ENCODE data around the gene SLC44A1. TPM values are rescaled to one million over a fixed set of nuclear protein-coding genes. Genes with fewer than 3 reads are reported as not detected.
A peak's percentile ranks its signal among the peaks of the same experiment; 100 is the strongest.

Gene SLC44A1
- polyA plus RNA-seq (2011; rRNA removed) (6.6 and 15.3 TPM in 2 replicates), polyA minus RNA-seq (2011; rRNA and poly(A)+ RNA removed) (16.0 and 24.2 TPM in 2 replicates)

DNA sequence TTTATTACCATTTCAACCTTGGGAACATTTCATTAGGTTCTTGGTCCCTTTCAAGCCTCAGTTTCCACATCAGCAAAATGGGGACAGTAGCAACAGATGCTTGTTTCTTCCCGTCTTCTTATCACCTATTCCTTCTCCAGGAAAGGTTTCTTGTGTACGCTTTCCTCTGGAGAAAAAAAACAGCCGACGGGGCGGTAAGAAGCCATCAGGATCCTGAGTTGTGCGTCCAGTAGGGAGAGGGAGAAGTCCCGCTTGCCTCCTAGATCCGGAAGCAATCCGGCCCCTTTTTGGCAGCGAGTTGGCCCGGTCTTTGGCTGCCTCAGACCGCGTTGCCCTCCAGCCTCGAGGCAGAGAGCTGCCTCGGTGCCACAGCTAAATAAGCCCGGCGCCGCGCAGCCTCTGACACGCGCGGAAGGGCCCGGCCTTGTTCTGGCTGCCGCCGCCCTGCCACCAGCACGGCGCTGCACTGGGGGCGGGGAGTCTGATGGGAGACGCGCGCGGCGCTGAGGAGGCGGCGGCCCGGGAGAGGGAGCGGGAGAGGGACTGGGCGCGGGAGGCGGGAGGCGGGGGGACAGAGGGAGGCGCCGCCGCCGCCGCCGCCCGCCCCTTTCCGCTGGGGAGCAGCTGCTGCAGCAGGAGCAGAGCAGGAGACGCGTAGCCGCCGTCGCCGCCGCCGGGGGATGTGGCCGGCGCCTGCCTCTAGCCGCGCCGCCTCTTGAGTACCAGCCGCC is at the start of gene SLC44A1:
Gene SLC44A1 (plus strand): TSS at position 649 of the 731 bp plus-strand sequence. CDS start 218 bp downstream, outside the sequence.
- CTCF ChIA-PET = interaction anchor here (0.6 to 2.6 kb wide), 8 partner anchors 31 to 1929 kb away, joined by 3 to 7 read pairs (median 3); no protein-coding TSS in a partner anchor
- TF ChIP-seq, protein P1, sequence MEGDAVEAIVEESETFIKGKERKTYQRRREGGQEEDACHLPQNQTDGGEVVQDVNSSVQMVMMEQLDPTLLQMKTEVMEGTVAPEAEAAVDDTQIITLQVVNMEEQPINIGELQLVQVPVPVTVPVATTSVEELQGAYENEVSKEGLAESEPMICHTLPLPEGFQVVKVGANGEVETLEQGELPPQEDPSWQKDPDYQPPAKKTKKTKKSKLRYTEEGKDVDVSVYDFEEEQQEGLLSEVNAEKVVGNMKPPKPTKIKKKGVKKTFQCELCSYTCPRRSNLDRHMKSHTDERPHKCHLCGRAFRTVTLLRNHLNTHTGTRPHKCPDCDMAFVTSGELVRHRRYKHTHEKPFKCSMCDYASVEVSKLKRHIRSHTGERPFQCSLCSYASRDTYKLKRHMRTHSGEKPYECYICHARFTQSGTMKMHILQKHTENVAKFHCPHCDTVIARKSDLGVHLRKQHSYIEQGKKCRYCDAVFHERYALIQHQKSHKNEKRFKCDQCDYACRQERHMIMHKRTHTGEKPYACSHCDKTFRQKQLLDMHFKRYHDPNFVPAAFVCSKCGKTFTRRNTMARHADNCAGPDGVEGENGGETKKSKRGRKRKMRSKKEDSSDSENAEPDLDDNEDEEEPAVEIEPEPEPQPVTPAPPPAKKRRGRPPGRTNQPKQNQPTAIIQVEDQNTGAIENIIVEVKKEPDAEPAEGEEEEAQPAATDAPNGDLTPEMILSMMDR (IDR thresholded peaks at IDR 0.05; ENCODE audit: insufficient read depth, low read depth, low read length) = no peak
- H3K27me3 ChIP-seq (ENCODE audit: control insufficient read depth, insufficient read depth, low read length) = no peaks in the 10 kb centered on the region; the same call in 1 of the 2 replicates
- H3K36me3 ChIP-seq (ENCODE audit: control insufficient read depth, insufficient read depth, low read length) = no peaks in the 10 kb centered on the region
- POLR2A ChIA-PET = interaction anchor here (0.6 kb wide), 1 partner anchor 317 kb away, joined by 3 read pairs; no protein-coding TSS in a partner anchor
- peak; percentile 58 for DNase-seq (ENCODE audit: low read depth)
- peak within 1 kb of the TSS; percentile 92 for H3K4me3 ChIP-seq (ENCODE audit: low read depth, low read length)

DNA sequence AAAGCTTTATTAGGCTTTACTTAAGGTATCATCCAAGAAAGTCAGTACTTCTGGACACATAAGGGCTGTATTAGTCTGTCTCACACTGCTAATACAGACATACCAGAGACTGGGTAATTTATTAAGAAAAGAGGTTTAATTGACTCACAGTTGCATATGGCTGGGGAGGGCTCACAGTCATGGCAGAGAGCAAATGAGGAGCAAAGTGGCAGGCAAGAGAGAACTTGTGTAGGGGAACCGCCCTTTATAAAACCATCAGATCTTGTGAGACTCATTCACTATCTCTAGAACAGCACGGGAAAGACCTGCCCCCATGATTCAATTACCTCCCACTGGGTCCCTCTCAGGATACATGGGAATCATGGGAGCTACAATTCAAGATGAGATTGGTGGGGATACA is 49.2 kb upstream of the SLC44A1 start:
- no peaks in the 10 kb centered on the region for H3K36me3 ChIP-seq (ENCODE audit: control insufficient read depth, insufficient read depth, low read length)
- CTCF ChIA-PET = no interaction called here
- no peaks in the 10 kb centered on the region for H3K27me3 ChIP-seq (ENCODE audit: control insufficient read depth, insufficient read depth, low read length)
- DNase-seq (ENCODE audit: low read depth) = no peak
- POLR2A ChIA-PET = no interaction called here
- no peak overlapping the region for H3K4me3 ChIP-seq (ENCODE audit: low read depth, low read length)
- TF ChIP-seq, protein P1 (IDR thresholded peaks at IDR 0.05; ENCODE audit: insufficient read depth, low read depth, low read length) = no peak

DNA sequence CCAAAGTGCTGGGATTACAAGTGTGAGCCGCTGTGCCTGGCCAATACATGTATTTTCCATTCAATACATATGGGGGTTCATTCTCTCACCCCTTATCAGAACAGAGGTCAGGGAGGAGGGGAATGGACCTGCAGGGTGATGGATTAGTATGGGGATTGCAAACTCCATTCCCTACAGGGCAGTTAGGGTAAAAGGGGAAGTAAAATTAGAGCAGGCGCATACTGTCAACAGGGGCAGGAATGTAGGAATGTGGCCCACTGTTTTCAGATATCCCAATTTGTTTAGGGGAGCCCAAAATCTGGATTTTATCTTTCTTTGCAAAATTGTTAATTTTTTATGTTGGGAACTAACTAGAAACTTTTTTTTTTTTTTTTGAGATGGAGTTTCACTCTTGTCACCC is 46.4 kb upstream of the SLC44A1 start:
- ChIA-PET CTCF (no interaction called here), POLR2A (interaction anchor here (0.6 kb wide), 1 partner anchor 135 kb away, joined by 4 read pairs; no protein-coding TSS in a partner anchor)
- Histone ChIP-seq H3K4me3 (ENCODE audit: low read depth, low read length) (no peak overlapping the region), H3K36me3 (ENCODE audit: control insufficient read depth, insufficient read depth, low read length) (no peaks in the 10 kb centered on the region), H3K27me3 (ENCODE audit: control insufficient read depth, insufficient read depth, low read length) (no peaks in the 10 kb centered on the region)
- no peak for DNase-seq (ENCODE audit: low read depth)
- TF ChIP-seq, protein P1 (IDR thresholded peaks at IDR 0.05; ENCODE audit: insufficient read depth, low read depth, low read length) = no peak

DNA sequence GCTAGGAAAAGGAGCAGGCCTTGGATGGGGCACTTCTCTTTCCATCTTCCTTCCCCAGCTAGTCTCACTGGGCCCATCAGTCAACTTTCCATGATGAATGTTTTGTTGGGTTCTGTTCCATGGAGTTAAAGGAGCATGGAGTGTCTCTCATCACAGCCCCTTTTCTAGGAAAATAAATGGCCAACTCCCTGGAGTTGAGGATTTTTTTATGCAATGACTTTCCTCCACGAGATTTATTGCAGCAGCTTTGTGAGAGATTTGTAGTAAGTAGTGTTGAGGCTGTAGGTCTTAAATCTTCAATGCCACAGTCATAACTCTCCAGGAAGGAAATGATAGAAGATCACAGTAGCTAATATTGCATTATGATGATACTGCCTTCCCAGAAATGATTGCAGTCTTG is 45.6 kb upstream of the SLC44A1 start:
- DNase-seq (ENCODE audit: low read depth) = no peak

DNA sequence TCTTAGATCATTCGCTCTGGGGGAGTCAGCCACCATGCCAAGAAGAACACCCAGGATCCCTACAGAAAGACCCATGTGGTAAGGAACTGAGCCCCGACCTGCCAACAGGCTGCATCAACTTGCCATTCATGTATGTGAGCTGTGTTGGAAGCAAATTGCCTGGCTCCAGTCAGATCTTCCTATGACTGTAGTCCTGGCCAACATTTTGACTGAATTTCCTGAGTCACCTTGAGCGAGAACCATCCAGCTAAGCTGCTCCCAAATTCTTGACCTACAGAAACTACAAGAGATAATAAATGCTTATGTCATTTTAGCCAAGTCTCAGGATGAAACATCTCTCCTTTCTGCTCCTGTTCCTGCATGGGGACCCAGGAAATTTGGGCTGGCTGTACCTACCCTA is 40.0 kb upstream of the SLC44A1 start:
- POLR2A ChIA-PET = no interaction called here
- Histone ChIP-seq H3K27me3 (ENCODE audit: control insufficient read depth, insufficient read depth, low read length) (no peaks in the 10 kb centered on the region), H3K4me3 (ENCODE audit: low read depth, low read length) (no peak overlapping the region), H3K36me3 (ENCODE audit: control insufficient read depth, insufficient read depth, low read length) (no peaks in the 10 kb centered on the region)
- CTCF ChIA-PET = interaction anchor here (0.9 to 1.0 kb wide), 2 partner anchors 16 to 141 kb away, joined by 3 read pairs; no protein-coding TSS in a partner anchor
- TF ChIP-seq, protein P1 (IDR thresholded peaks at IDR 0.05; ENCODE audit: insufficient read depth, low read depth, low read length) = no peak
- no peak for DNase-seq (ENCODE audit: low read depth)

More for the DNA sequence above, 45.6 kb upstream of the SLC44A1 start:
- no peak overlapping the region for H3K4me3 ChIP-seq (ENCODE audit: low read depth, low read length)
- H3K27me3 ChIP-seq (ENCODE audit: control insufficient read depth, insufficient read depth, low read length) = no peaks in the 10 kb centered on the region
- ChIA-PET CTCF (interaction anchor here (0.8 to 1.5 kb wide), 2 partner anchors 10 to 13 kb away, joined by 4 read pairs; no protein-coding TSS in a partner anchor), POLR2A (interaction anchor here (0.6 kb wide), 1 partner anchor 134 kb away, joined by 4 read pairs; no protein-coding TSS in a partner anchor)
- TF ChIP-seq, protein P1 (IDR thresholded peaks at IDR 0.05; ENCODE audit: insufficient read depth, low read depth, low read length) = no peak
- H3K36me3 ChIP-seq (ENCODE audit: control insufficient read depth, insufficient read depth, low read length) = no peaks in the 10 kb centered on the region
